MCF 10A (cell line): ENCODE results near the gene MAGEA4. TPM values are rescaled to one million over a fixed set of nuclear protein-coding genes. Genes with fewer than 3 reads are reported as not detected.

Experiments
- BruUV-seq: library from RNA; stranded (reverse); fragments of 400-500 nt; replicated peaks from 2 replicates; lab custom pipeline; 2021; lab: Mats Ljungman, UMichigan
- CTCF ChIA-PET: fragments of 300-600 bp; sonication (Branson Sonifier 250); formaldehyde crosslinking; extraction: SDS; loops from one replicate; lab custom pipeline; 2021; ENCODE audit warnings: antibody characterized with exemption, inconsistent platforms; lab: Yijun Ruan, JAX
- POLR2A ChIA-PET: fragments of 300-600, 350-650 bp; sonication (Branson Sonifier 250); formaldehyde crosslinking; extraction: SDS; loops from one replicate; lab custom pipeline; 2020; ENCODE audit warnings: antibody characterized with exemption, inconsistent platforms; lab: Yijun Ruan, JAX
- DNase-seq: peaks from one replicate; pipeline ENCODE4 v3.0.0-alpha.2; 2018; ENCODE audit not compliant: unreplicated experiment
- H3K27ac Mint-ChIP-seq: one replicate; pipeline ENCODE4 v1.8.0; 2022; ENCODE audit warnings: mild to moderate bottlenecking, low read depth, mixed read lengths; ENCODE audit not compliant: unreplicated experiment
- H3K27me3 Mint-ChIP-seq: one replicate; pipeline ENCODE4 v1.8.0; 2022; ENCODE audit warnings: mixed read lengths; ENCODE audit not compliant: insufficient read depth, unreplicated experiment
- H3K36me3 Mint-ChIP-seq: one replicate; pipeline ENCODE4 v1.8.0; 2022; ENCODE audit warnings: mild to moderate bottlenecking, moderate library complexity, mixed read lengths; ENCODE audit not compliant: insufficient read depth, unreplicated experiment
- H3K4me1 Mint-ChIP-seq: one replicate; pipeline ENCODE4 v1.8.0; 2022; ENCODE audit warnings: mixed read lengths; ENCODE audit not compliant: insufficient read depth, unreplicated experiment
- H3K4me3 Mint-ChIP-seq: one replicate; pipeline ENCODE4 v1.8.0; 2022; ENCODE audit warnings: mild to moderate bottlenecking, moderate library complexity, mixed read lengths; ENCODE audit not compliant: unreplicated experiment
- H3K9me3 Mint-ChIP-seq: one replicate; pipeline ENCODE4 v1.8.0; 2022; ENCODE audit warnings: mixed read lengths; ENCODE audit not compliant: unreplicated experiment
- CTCF ChIP-seq: fragments of 200-600 bp; IDR thresholded peaks from one replicate; pipeline ENCODE4 v1.8.0; 2022; ENCODE audit warnings: antibody characterized with exemption, mild to moderate bottlenecking; ENCODE audit not compliant: unreplicated experiment
- intact Hi-C: fragments of 100-400 bp; cut with micrococcal nuclease; formaldehyde crosslinking; loops from 2 replicates; pipeline ENCODE4 v1.14.1; 2022
- total RNA-seq: library from RNA; stranded (reverse); gene quantifications from 2 replicates; pipeline ENCODE4 v1.2.3, GENCODE V29; 2022

The MAGEA4 gene
- total RNA-seq, 1 experiment from 2014 or later = not detected

- DNase-seq = no peak
- CTCF ChIA-PET = no interaction called here
- Mint-ChIP-seq H3K27ac (no peak overlapping the region), H3K27me3 (no peaks in the 10 kb centered on the region), H3K4me3 (no peak overlapping the region), H3K36me3 (no peaks in the 10 kb centered on the region), H3K4me1 (no peaks in the 10 kb centered on the region), H3K9me3 (peaks cover 13% of the 10 kb centered on the region)
- TF ChIP-seq CTCF = no peak
- POLR2A ChIA-PET = no interaction called here
- BruUV-seq = no TSS peak
- intact Hi-C loops = no loop called here
Measured at GRCh38 chrX:151889421-151889820, 23.3 kb upstream of the MAGEA4 start.

- no peaks in the 10 kb centered on the region for H3K36me3 Mint-ChIP-seq
- CTCF ChIA-PET = no interaction called here
- POLR2A ChIA-PET = interaction anchor here (1.0 kb wide), 1 partner anchor 22 kb away, joined by 3 read pairs; no protein-coding TSS in a partner anchor
- no peaks in the 10 kb centered on the region for H3K27me3 Mint-ChIP-seq
- H3K27ac Mint-ChIP-seq = no peak overlapping the region
- no peaks in the 10 kb centered on the region for H3K4me1 Mint-ChIP-seq
- no peak for TF ChIP-seq CTCF
- DNase-seq = peak; percentile 41
- peaks cover 7% of the 10 kb centered on the region for H3K9me3 Mint-ChIP-seq
- H3K4me3 Mint-ChIP-seq = no peak overlapping the region
- intact Hi-C loops = no loop called here
- BruUV-seq = no TSS peak
Measured at GRCh38 chrX:151896734-151897474, 15.8 kb upstream of the MAGEA4 start.

- H3K4me3 Mint-ChIP-seq = no peak overlapping the region
- H3K4me1 Mint-ChIP-seq = peaks cover 6% of the 10 kb centered on the region
- H3K36me3 Mint-ChIP-seq = no peaks in the 10 kb centered on the region
- no peak overlapping the region for H3K27ac Mint-ChIP-seq
- intact Hi-C loops = no loop called here
- DNase-seq = no peak
- CTCF ChIA-PET = no interaction called here
- no peak for TF ChIP-seq CTCF
- no peaks in the 10 kb centered on the region for H3K9me3 Mint-ChIP-seq
- BruUV-seq = no TSS peak
- POLR2A ChIA-PET = interaction anchor here (0.8 kb wide), 1 partner anchor 24 kb away, joined by 3 read pairs; no protein-coding TSS in a partner anchor
- no peaks in the 10 kb centered on the region for H3K27me3 Mint-ChIP-seq
Measured at GRCh38 chrX:151899622-151900021, 13.1 kb upstream of the MAGEA4 start.

- peaks cover 6% of the 10 kb centered on the region for H3K4me1 Mint-ChIP-seq
- peak; percentile 9 for DNase-seq
- H3K36me3 Mint-ChIP-seq = no peaks in the 10 kb centered on the region
- no peaks in the 10 kb centered on the region for H3K9me3 Mint-ChIP-seq
- no peak overlapping the region for H3K27ac Mint-ChIP-seq
- H3K27me3 Mint-ChIP-seq = no peaks in the 10 kb centered on the region
- CTCF ChIA-PET = no interaction called here
- TF ChIP-seq CTCF = no peak
- POLR2A ChIA-PET = interaction anchor here (1.5 kb wide), 1 partner anchor 31 kb away, joined by 6 read pairs; no protein-coding TSS in a partner anchor
- H3K4me3 Mint-ChIP-seq = no peak overlapping the region
- no TSS peak for BruUV-seq
- intact Hi-C loops = no loop called here
Measured at GRCh38 chrX:151901826-151902225, 10.9 kb upstream of the MAGEA4 start.
